ENCODE data around the gene WDR53.

- TF ChIP-seq CTCF (IDR thresholded peaks at IDR 0.05 in 2 of 3, conservative IDR thresholded peaks at IDR 0.05 in 1 of 3; ENCODE audit: borderline replicate concordance in 1 of 3, insufficient read depth in 1 of 3, low read depth in 2 of 3, low read length in 2 of 3) (no peak), FOSL1 (IDR thresholded peaks at IDR 0.05; ENCODE audit: low read depth) (no peak), POLR2A (IDR thresholded peaks at IDR 0.05; ENCODE audit: borderline replicate concordance, extremely low read depth, insufficient read depth, insufficient read length) (no peak), EZH2 (IDR thresholded peaks at IDR 0.05) (no peak), EZH2phosphoT487 (IDR thresholded peaks at IDR 0.05; ENCODE audit: borderline replicate concordance) (no peak), TCF7L2 (IDR thresholded peaks at IDR 0.05; ENCODE audit: borderline replicate concordance, extremely low read depth, insufficient read depth, insufficient read length) (no peak), POLR2AphosphoS5 (IDR thresholded peaks at IDR 0.05; ENCODE audit: low read depth, low read length) (no peak), SRF (IDR thresholded peaks at IDR 0.05; ENCODE audit: low read depth) (no peak), MAX (IDR thresholded peaks at IDR 0.05) (no peak)
- TF ChIP-seq, protein P1, sequence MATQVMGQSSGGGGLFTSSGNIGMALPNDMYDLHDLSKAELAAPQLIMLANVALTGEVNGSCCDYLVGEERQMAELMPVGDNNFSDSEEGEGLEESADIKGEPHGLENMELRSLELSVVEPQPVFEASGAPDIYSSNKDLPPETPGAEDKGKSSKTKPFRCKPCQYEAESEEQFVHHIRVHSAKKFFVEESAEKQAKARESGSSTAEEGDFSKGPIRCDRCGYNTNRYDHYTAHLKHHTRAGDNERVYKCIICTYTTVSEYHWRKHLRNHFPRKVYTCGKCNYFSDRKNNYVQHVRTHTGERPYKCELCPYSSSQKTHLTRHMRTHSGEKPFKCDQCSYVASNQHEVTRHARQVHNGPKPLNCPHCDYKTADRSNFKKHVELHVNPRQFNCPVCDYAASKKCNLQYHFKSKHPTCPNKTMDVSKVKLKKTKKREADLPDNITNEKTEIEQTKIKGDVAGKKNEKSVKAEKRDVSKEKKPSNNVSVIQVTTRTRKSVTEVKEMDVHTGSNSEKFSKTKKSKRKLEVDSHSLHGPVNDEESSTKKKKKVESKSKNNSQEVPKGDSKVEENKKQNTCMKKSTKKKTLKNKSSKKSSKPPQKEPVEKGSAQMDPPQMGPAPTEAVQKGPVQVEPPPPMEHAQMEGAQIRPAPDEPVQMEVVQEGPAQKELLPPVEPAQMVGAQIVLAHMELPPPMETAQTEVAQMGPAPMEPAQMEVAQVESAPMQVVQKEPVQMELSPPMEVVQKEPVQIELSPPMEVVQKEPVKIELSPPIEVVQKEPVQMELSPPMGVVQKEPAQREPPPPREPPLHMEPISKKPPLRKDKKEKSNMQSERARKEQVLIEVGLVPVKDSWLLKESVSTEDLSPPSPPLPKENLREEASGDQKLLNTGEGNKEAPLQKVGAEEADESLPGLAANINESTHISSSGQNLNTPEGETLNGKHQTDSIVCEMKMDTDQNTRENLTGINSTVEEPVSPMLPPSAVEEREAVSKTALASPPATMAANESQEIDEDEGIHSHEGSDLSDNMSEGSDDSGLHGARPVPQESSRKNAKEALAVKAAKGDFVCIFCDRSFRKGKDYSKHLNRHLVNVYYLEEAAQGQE (IDR thresholded peaks at IDR 0.05; ENCODE audit: low read depth) = no peak
Observed at GRCh38 chr3:196572389-196572788, 4.0 kb upstream of the WDR53 start.
